Kidney (tissue), 14 donors: ENCODE results near the gene ADCY2. TPM values are rescaled to one million over a fixed set of nuclear protein-coding genes. Genes with fewer than 3 reads are reported as not detected.

ENCODE experiments used
- DNase-seq, 5 donors: peaks; one replicate each; pipeline ENCODE4 v3.0.0-alpha.2; 2013 to 2020
- FAIRE-seq: peaks from 2 replicates; lab custom pipeline; 2012; peaks lifted over from hg19 to GRCh38; lab: Jason Lieb, UNC
- H3K27ac ChIP-seq, 2 donors: one replicate each; pipeline ENCODE4 v1.7.0; 2013; ENCODE audit warnings: low read depth in 2 of 2, low read length in 2 of 2, inconsistent platforms in 1 of 2
- H3K27me3 ChIP-seq: one replicate; pipeline ENCODE4 v1.7.1; 2013; ENCODE audit warnings: low read length, inconsistent platforms; ENCODE audit not compliant: control insufficient read depth, insufficient read depth
- H3K36me3 ChIP-seq, 3 donors: one replicate each; pipeline versions ENCODE4 v1.7.0 to v1.7.1; 2013; ENCODE audit warnings: low read length in 3 of 3, control low read depth in 1 of 3, inconsistent platforms in 1 of 3; ENCODE audit not compliant: insufficient read depth in 3 of 3, control insufficient read depth in 2 of 3
- H3K4me1 ChIP-seq, 3 donors: one replicate each; pipeline versions ENCODE4 v1.7.0 to v1.7.1; 2013; ENCODE audit warnings: low read length in 3 of 3, inconsistent platforms in 1 of 3, low read depth in 1 of 3; ENCODE audit not compliant: control insufficient read depth in 2 of 3, insufficient read depth in 2 of 3
- H3K4me3 ChIP-seq, 3 donors: one replicate each; pipeline versions ENCODE4 v1.7.0 to v1.8.1; 2013; ENCODE audit warnings: low read length in 3 of 3, control low read depth in 1 of 3, inconsistent platforms in 1 of 3
- H3K9ac ChIP-seq, 3 donors: one replicate each; pipeline versions ENCODE4 v1.7.0 to v1.7.1; 2013; ENCODE audit warnings: low read length in 3 of 3, control low read depth in 1 of 3, inconsistent platforms in 1 of 3
- H3K9me3 ChIP-seq, 3 donors: one replicate each; pipeline versions ENCODE4 v1.7.0 to v1.7.1; 2013; ENCODE audit warnings: low read length in 3 of 3, control low read depth in 1 of 3, inconsistent platforms in 1 of 3; ENCODE audit not compliant: control insufficient read depth in 2 of 3, insufficient read depth in 1 of 3
- CTCF ChIP-seq: IDR thresholded peaks from 3 replicates; pipeline ENCODE4 v1.5.1; 2012; ENCODE audit warnings: mild to moderate bottlenecking, moderate library complexity, borderline replicate concordance; ENCODE audit not compliant: insufficient read depth; ENCODE audit errors: extremely low read depth
- intact Hi-C: fragments of 100-400 bp; cut with DNase I; formaldehyde crosslinking; loops from one replicate; pipeline ENCODE4 v1.11.1; 2022
- polyA plus RNA-seq: library from polyadenylated mRNA; stranded (reverse); fragments of 350-450 nt; fragmentation: Illumina TruSeq; extraction: RNeasy Lipid Tissue Mini Kit (QIAGEN cat#74804); gene quantifications from one replicate; pipeline ENCODE4 v1.2.3, GENCODE V29; 2014; ENCODE audit warnings: low read depth, low replicate concordance; ENCODE audit not compliant: insufficient read depth
- total RNA-seq: library from RNA; stranded (reverse); fragmentation: NEBNext Ultra II Directional; extraction: Animal tissue kit (Norgen Biotek cat#: 25700); gene quantifications from one replicate; pipeline ENCODE4 v1.2.1, GENCODE V29; 2021
- donor health status: control.
- donor health status: control.
- donor health status: control.
- donor health status: control.
- donor health status: control.
- donor health status: DM: yes; HTN: yes; CAD: no.
- donor health status: Normal renal cell carcinoma (clear cell type).

The ADCY2 gene
- total and polyA plus RNA-seq, 2 donors from 2014 or later = 0.17 to 2.2 TPM

GRCh38 chr5:7540736-7541485 lies 145.0 kb downstream of the ADCY2 start:
- H3K27ac ChIP-seq = no peak overlapping the region
- no peaks in the 10 kb centered on the region for H3K4me1 ChIP-seq
- H3K9ac ChIP-seq = no peak overlapping the region
- H3K9me3 ChIP-seq = no peaks in the 10 kb centered on the region
- no peaks in the 10 kb centered on the region for H3K36me3 ChIP-seq
- FAIRE-seq (no peak), DNase-seq (no peak)
- intact Hi-C loops = no loop called here
- no peak for TF ChIP-seq CTCF
- H3K4me3 ChIP-seq = no peak overlapping the region
- no peaks in the 10 kb centered on the region for H3K27me3 ChIP-seq

GRCh38 chr5:7541898-7542297 lies 146.0 kb downstream of the ADCY2 start:
- H3K9me3 ChIP-seq = no peaks in the 10 kb centered on the region
- no peak for TF ChIP-seq CTCF
- no peak overlapping the region for H3K27ac ChIP-seq

GRCh38 chr5:7546555-7546954 lies 150.6 kb downstream of the ADCY2 start:
- Histone ChIP-seq H3K27ac (no peak overlapping the region), H3K27me3 (no peaks in the 10 kb centered on the region), H3K4me3 (no peak overlapping the region), H3K4me1 (no peaks in the 10 kb centered on the region), H3K9ac (no peak overlapping the region), H3K9me3 (no peaks in the 10 kb centered on the region), H3K36me3 (no peaks in the 10 kb centered on the region)
- DNase-seq = no peak
- no peak for TF ChIP-seq CTCF
- intact Hi-C loops = no loop called here
- FAIRE-seq = no peak

More at GRCh38 chr5:7541898-7542297, 146.0 kb downstream of the ADCY2 start:
- FAIRE-seq (no peak), DNase-seq (no peak)
- Histone ChIP-seq H3K4me3 (no peak overlapping the region), H3K4me1 (no peaks in the 10 kb centered on the region), H3K9ac (no peak overlapping the region), H3K27me3 (no peaks in the 10 kb centered on the region), H3K36me3 (no peaks in the 10 kb centered on the region)
- intact Hi-C loops = no loop called here
